GM18505 (cell line): Measurements from ENCODE around the gene COPS7A.

Experiments used
- ATAC-seq: cut with Tn5 transposase; IDR thresholded peaks from one replicate; pipeline ENCODE4 v1.9.1; 2021; ENCODE audit not compliant: unreplicated experiment
- POLR2A ChIP-seq: IDR thresholded peaks from 4 replicates; pipeline ENCODE4 v1.6.1; 2011; ENCODE audit warnings: borderline replicate concordance; ENCODE audit not compliant: insufficient read depth, insufficient read length; ENCODE audit errors: extremely low read depth

Gene COPS7A

GRCh38 chr12:6771509-6772330 lies 47.9 kb downstream of the COPS7A start:
- TF ChIP-seq POLR2A: no peak
- no peak for ATAC-seq

- TF ChIP-seq POLR2A: peak; percentile 42
These were observed 48.5 kb downstream of the COPS7A start, which contains the start of gene LAG3 for GRCh38 chr12:6772331-6772695. LAG3 (plus strand) TSS chr12:6772520; CDS start chr12:6772853, 333 bp downstream.

GRCh38 chr12:6772726-6773589 lies 49.1 kb downstream of the COPS7A start:
- no peak for TF ChIP-seq POLR2A
- ATAC-seq: no peak

More at GRCh38 chr12:6772331-6772695, 48.5 kb downstream of the COPS7A start, which contains the start of gene LAG3:
- no peak for ATAC-seq

- ATAC-seq: no peak
- TF ChIP-seq POLR2A: no peak
These were observed 49.9 kb downstream of the COPS7A start for GRCh38 chr12:6773590-6774351.

GRCh38 chr12:6774499-6775062 lies 50.7 kb downstream of the COPS7A start:
- TF ChIP-seq POLR2A: no peak
- no peak for ATAC-seq

GRCh38 chr12:6775185-6776174 lies 51.6 kb downstream of the COPS7A start:
- ATAC-seq: no peak
- TF ChIP-seq POLR2A: no peak

- TF ChIP-seq POLR2A: no peak
- ATAC-seq: no peak
These were observed 53.5 kb downstream of the COPS7A start for GRCh38 chr12:6777386-6777785.

GRCh38 chr12:6778217-6778573 lies 54.3 kb downstream of the COPS7A start:
- no peak for ATAC-seq
- TF ChIP-seq POLR2A: no peak

- no peak for ATAC-seq
- TF ChIP-seq POLR2A: peak; percentile 26
These were observed 55.0 kb downstream of the COPS7A start for GRCh38 chr12:6778574-6779550.

- ATAC-seq: no peak
- no peak for TF ChIP-seq POLR2A
These were observed 56.0 kb downstream of the COPS7A start for GRCh38 chr12:6779708-6780432.
